GM04503 (cell line): Measurements from ENCODE around the gene TMED8.
A peak's percentile ranks its signal among the peaks of the same experiment; 100 is the strongest.
"Not testable (repeated sequence)": the region's sequence is repeated elsewhere in the genome, so short reads cannot be mapped to it uniquely, and the experiment has no call there.

Source experiments
- DNase-seq: peaks from one replicate; pipeline ENCODE4 v3.0.0-alpha.2; 2012; ENCODE audit warnings: low read depth

Gene TMED8

DNA sequence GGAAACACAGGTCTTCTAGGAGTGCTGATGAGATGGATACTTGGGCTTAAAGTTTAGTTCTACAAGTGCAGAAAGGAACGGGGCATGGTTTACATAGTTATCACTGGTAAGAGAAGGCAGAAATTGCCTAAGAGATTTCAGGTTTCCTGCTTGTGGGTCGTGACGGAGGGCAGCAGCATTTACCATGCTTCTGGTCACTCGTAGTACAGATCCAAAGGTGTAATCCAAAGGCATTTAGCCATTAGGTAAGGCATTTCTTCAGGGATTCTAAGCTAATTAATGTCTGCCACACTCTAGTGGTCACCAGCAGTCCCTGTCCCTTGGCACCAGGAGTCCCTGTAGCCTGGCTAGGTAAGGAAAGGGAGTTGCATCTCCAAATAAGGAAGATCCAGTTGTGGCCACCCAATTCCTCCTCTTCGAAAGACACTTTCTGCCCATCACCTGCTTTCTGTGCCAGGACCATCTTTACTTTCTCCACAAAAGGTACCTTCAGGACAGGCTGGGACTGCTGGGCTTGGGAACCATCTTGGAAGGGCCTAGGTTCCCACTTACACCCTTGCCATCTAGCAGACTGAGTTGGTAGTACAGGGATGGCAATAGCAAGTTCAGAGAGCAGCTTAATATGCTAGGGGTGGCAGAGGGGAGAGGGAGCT lies 54.5 kb downstream of the TMED8 start:
- no peak for DNase-seq

DNA sequence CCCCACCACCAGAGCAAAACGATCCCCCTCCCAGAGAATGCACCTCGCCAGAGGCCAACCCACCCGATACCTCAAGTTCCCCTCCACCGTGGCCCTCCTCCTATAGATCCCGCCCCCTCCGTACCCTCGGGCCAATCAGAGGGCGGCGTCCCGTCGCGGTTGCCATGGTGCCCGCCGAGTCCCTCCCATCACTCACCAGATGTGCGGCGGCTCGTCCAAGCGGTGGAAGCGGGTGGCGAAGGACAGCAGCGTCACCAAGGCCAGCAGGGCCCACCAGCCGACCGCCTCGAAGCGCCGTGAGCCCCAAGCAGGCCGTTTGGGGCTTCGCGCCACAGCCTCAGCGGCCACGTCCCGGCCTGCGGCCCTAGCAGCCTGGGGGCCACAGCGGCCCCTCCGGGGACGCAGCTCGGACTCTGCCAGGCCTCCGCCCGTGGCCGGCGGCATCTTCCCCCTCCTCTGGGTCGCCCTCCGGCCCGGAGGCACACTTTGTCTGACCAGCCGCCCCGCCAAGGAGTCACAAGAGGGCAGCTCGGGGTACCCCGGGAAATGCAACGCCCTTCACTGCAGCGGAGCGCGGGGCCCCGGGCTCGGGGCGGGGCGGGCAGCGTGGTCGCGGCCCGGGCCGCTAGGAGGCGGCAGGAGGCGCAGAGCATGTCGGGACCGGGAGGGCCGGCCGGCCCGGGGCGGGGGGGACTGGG lies 56.5 kb downstream of the TMED8 start, which contains the start of gene POMT2:
TSS of gene POMT2 (minus strand) at position 646 of the 698 bp plus-strand sequence. CDS start at position 444, 202 bp downstream.
- DNase-seq = no peak

DNA sequence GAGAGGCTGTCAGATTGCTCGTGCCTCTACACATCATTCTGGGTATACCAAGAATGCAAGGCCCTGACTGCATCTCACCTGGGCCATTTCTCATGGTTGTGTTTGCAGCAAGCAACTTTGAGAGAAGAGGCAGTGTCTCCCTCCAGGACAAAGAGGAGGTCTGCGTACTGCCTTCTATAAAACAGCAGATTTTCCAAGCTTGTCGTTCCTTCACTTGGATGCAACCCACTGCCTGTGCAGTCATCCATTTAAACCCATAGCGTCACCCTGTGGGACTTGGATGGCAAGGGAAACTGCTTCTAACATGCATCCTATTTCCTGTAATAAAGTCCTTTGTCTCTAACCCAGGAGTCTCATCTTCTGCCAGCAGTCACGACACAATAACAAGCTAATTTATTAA lies 57.5 kb downstream of the TMED8 start:
- DNase-seq = no peak

DNA sequence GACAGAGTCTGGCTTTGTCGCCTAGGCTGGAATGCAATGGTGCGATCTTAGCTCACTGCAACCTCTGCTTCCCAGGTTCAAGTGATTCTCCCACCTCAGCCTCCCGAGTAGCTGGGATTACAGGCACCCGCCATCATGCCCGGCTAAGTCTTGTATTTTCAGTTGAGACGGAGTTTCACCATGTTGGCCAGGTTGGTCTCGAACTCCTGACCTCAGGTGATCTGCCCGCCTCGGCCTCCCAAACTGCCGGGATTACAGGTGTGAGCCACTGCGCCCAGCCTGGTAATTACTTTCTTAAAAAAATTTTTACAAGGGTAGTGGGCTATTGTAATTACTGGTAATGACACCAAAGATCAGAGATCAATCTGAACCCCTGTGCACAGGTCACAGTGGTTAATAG lies 58.1 kb downstream of the TMED8 start:
- not testable (repeated sequence) for DNase-seq

GRCh38 chr14:77318006-77318553 lies 58.8 kb downstream of the TMED8 start:
- no peak for DNase-seq

DNA sequence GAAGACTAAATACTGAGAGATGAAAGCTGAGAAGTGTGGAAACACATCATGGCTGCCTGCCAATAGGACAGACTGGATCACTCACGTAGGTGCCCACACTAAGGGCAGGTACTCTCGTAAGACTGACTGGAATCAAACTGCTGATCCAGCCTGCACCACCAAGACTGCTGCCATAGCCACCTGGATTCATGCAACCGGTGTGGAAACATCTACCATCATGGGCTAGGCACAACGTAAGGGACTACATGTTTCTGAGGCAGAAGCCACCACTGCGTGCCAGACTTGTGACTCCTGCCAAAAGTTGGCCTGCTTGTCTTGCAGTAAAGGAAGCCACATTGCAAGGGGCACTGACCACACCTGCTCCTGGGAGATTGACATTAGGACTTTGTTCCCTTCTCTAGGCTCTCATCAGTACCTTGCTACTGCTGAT lies 60.0 kb downstream of the TMED8 start:
- no peak for DNase-seq

GRCh38 chr14:77316195-77316505 lies 60.7 kb downstream of the TMED8 start:
- DNase-seq = no peak

- no peak for DNase-seq
Observed at GRCh38 chr14:77314539-77315457, 62.1 kb downstream of the TMED8 start.

- DNase-seq = peak; percentile 97
Observed at GRCh38 chr14:77314043-77314442, 62.9 kb downstream of the TMED8 start.

- DNase-seq = no peak
Observed at GRCh38 chr14:77313371-77313770, 63.5 kb downstream of the TMED8 start.

GRCh38 chr14:77311217-77311616 lies 65.7 kb downstream of the TMED8 start:
- DNase-seq = no peak

GRCh38 chr14:77310026-77310425 lies 66.9 kb downstream of the TMED8 start:
- DNase-seq = no peak

DNA sequence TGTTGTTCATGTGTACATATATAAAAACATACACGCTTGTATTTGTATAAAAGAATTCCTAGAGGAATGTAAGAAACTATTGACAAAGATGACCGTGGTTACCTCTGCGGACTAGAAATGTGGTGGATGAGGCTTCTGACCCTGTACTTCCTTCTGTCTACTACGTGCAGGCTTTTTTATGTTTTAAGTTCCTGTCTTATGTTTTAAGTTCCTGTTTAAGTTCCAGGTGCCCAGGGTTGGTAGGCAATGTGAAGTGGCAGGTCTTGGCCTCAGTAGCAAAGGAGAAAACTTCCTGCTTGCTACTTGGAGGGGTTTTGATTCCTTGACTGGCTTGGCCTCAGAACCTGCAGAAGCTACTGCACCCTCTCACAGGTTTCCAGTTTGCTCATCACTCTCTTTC lies 67.8 kb downstream of the TMED8 start:
- DNase-seq = no peak

DNA sequence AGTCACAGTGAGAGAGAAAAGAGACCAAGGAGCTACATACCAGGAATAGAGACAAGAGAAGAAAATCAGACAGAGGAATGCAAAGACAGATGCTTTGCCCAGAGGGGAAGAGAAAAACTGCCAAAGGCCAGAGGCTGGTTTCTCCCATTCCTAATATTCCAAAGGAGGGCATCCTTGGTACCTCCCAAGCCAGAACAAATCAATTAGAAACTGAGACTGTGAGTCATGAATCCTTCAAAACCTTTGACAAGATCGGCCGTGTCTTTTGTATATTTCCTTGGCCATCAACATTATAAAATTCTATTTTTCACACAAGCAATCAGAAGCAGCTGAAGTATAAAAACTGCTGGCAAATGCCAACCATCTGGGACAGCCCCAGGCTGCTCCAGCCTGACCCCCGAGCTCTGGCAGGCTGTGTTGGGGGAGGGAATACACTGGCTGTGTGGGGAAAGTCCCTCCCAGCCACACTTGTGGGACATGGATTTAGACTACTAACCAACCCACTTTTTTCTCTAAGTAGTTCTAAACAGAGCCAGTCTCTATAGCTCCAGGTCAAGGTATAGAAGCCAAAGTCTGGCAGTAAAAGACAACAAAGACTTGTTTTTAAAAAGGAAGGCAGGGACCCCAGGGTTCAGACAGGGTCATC lies 69.9 kb downstream of the TMED8 start:
- DNase-seq = no peak

DNA sequence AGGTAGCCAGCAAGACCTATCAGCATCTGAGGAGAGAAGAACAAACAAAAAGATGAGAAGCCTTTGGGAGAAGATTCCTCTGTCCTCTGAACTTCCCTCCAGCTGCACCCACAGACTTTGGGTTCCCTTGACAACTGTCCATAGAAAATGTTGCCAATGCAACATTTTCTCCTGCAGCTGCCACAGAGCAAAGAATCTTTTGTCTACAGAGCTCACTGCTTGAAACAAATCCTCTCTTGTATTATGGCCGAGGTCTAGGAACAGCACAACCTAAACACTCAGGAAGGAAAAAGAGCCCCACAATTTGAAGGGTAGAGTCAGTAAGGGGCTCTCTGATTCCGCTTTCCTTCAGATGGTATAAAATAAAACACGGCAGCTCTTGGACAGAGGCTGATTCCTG lies 70.5 kb downstream of the TMED8 start:
- DNase-seq = no peak

- no peak for DNase-seq
Observed at GRCh38 chr14:77305696-77306095, 71.2 kb downstream of the TMED8 start.

GRCh38 chr14:77303417-77304156 lies 73.3 kb downstream of the TMED8 start:
- peak; percentile 87 for DNase-seq

- no peak for DNase-seq
Observed at GRCh38 chr14:77302926-77303325, 74.0 kb downstream of the TMED8 start.

DNA sequence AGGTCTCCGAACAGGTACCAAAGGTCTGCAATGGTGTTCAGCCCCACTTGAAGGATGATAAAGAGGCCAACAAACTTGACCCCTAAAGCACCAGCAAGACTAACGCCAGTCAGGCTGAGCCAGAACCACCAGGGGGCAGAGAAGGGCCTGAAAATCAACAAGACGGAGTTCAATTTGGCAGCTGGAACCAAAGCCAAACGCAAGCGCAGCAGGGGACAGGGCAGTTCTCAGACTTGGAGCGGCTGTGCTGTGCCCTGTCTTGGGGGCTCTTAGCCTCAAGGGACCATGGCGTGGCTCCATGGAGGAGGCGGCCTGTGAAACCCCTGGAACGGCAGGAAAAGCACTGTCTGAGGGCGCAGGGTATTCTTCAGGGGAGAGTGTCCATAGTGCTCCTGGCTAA lies 75.8 kb downstream of the TMED8 start:
- no peak for DNase-seq

- no peak for DNase-seq
Observed at GRCh38 chr14:77299771-77300170, 77.1 kb downstream of the TMED8 start.

GRCh38 chr14:77296906-77297305 lies 80.0 kb downstream of the TMED8 start:
- DNase-seq = no peak
